Sigmoid colon (tissue), 4 donors: ENCODE results near the gene CSNK1G2.

Experiments used
- CTCF ChIP-seq, 4 experiments: fragments of 450-650 bp in 3 of 4; fragments of 200-600 bp in 1 of 4; IDR thresholded peaks; one replicate each; pipeline ENCODE4 v1.5.1; 2016 to 2019; ENCODE audit warnings: antibody characterized with exemption in 4 of 4, mild to moderate bottlenecking in 3 of 4, moderate library complexity in 2 of 4
- EP300 ChIP-seq, 4 donors: sonication (generic); formaldehyde crosslinking; IDR thresholded peaks; one replicate each; pipeline ENCODE4 v1.6.1; 2017; ENCODE audit warnings: antibody characterized with exemption in 4 of 4
- POLR2A ChIP-seq, 2 donors: fragments of 450-650 bp; IDR thresholded peaks; one replicate each; pipeline ENCODE4 v1.6.1; 2016; ENCODE audit warnings: antibody characterized with exemption in 2 of 2, mild to moderate bottlenecking in 2 of 2, moderate library complexity in 2 of 2
- POLR2AphosphoS5 ChIP-seq, 4 donors: sonication (generic); formaldehyde crosslinking; IDR thresholded peaks; one replicate each; pipeline ENCODE4 v1.6.1; 2017; ENCODE audit warnings: antibody characterized with exemption in 4 of 4

GRCh38 chr19:2011169-2011568 lies 70.2 kb downstream of the CSNK1G2 start:
- TF ChIP-seq CTCF (IDR thresholded peaks at IDR 0.05) (no peak), POLR2AphosphoS5 (IDR thresholded peaks at IDR 0.05) (no peak), POLR2A (IDR thresholded peaks at IDR 0.05) (no peak), EP300 (IDR thresholded peaks at IDR 0.05) (no peak)
